Measurements from ENCODE around the gene AIDA. TPM values are rescaled to one million over a fixed set of nuclear protein-coding genes. Genes with fewer than 3 reads are reported as not detected.

Gene AIDA
- total RNA-seq (77.7 and 79.9 TPM in 2 replicates), polyA plus RNA-seq (40.5 and 41.7 TPM in 2 replicates), polyA minus RNA-seq (22.2 and 32.0 TPM in 2 replicates)
- total RNA-seq (2013), result 86.1 TPM

GRCh38 chr1:222712253-222713090, at the start of gene AIDA, which contains the start of gene BROX:
Gene AIDA, minus strand, starts transcription at chr1:222712491. Its CDS starts 174 bp downstream, at chr1:222712317.
Gene BROX, plus strand, starts transcription at chr1:222712564. Its CDS starts 3,136 bp downstream, at chr1:222715700.
- intact Hi-C loops (cut with micrococcal nuclease), result loop anchor here (1.0 to 5.0 kb wide), 11 partner anchors 20 to 1644 kb away; partner anchors contain the start of genes CNIH4 and DUSP10
- under 1% methylated on average over 45 of the region's 62 CpGs for WGBS (ENCODE audit: insufficient coverage)

More at GRCh38 chr1:222712253-222713090, at the start of gene AIDA, which contains the start of gene BROX:
- Mint-ChIP-seq H3K4me1 (peaks cover 51% of the 10 kb centered on the region), H3K4me3 (peak within 1 kb of the TSS; percentile 97), H3K27me3 (no peaks in the 10 kb centered on the region), H3K9me3 (ENCODE audit: insufficient read depth) (no peaks in the 10 kb centered on the region), H3K27ac (peak within 1 kb of the TSS; percentile 100)
- TF ChIP-seq CTCF (IDR thresholded peaks at IDR 0.05) (no peak), EZH2 (IDR thresholded peaks at IDR 0.05; ENCODE audit: borderline replicate concordance, insufficient read depth, low read depth, low read length, poor library complexity, severe bottlenecking) (no peak)
- peaks cover 29% of the 10 kb centered on the region for H4K20me1 ChIP-seq (ENCODE audit: control insufficient read depth, insufficient read depth, low read length, poor library complexity, severe bottlenecking)
- peak within 1 kb of the TSS; percentile 99 for H2AFZ ChIP-seq (ENCODE audit: insufficient read depth, low read depth, low read length, poor library complexity, severe bottlenecking)
- DNase-seq (peak; percentile 95), ATAC-seq (ENCODE audit: low read depth) (peak; percentile 72)
- POLR2A ChIA-PET, result interaction anchor here (0.6 to 3.8 kb wide), 13 partner anchors 12 to 971 kb away, joined by 3 to 50 read pairs (median 4); partner anchors contain the start of genes DUSP10 and FAM177B
- peaks cover 72% of the 10 kb centered on the region for H3K79me2 ChIP-seq (ENCODE audit: control insufficient read depth, insufficient read depth, low read length)
- peaks cover 29 to 35% of the 10 kb centered on the region in 2 donors for H3K4me1 ChIP-seq (ENCODE audit: control insufficient read depth in 2 of 2, insufficient read depth in 2 of 2, low read length in 2 of 2)
- peak within 1 kb of the TSS; percentile 73 for H3K4me2 ChIP-seq (replicated peaks; ENCODE audit: low read depth, low read length, poor library complexity, severe bottlenecking)
- H3K27ac ChIP-seq (ENCODE audit: low read length in 2 of 2), result peak within 1 kb of the TSS; percentile 97 to 99
- H3K36me3 ChIP-seq (replicated peaks in 1 of 2; ENCODE audit: control extremely low read depth in 1 of 2, control insufficient read depth in 1 of 2, extremely low read depth in 1 of 2, insufficient read depth in 2 of 2, low read length in 1 of 2), result peaks cover under 1 to 21% of the 10 kb centered on the region in 2 experiments
- H3K9ac ChIP-seq (ENCODE audit: low read length), result peak within 1 kb of the TSS; percentile 86
- CTCF ChIA-PET, result interaction anchor here (0.6 to 2.3 kb wide), 23 partner anchors 12 to 971 kb away, joined by 3 to 25 read pairs (median 4); partner anchors contain the start of genes DUSP10 and FAM177B
- no peaks in the 10 kb centered on the region for H3K27me3 ChIP-seq (replicated peaks in 1 of 4; ENCODE audit: control extremely low read depth in 1 of 4, control insufficient read depth in 3 of 4, insufficient read depth in 4 of 4, low read length in 3 of 4)
- H3K9me3 ChIP-seq (ENCODE audit: control extremely low read depth in 1 of 3, control insufficient read depth in 2 of 3, insufficient read depth in 1 of 3, low read length in 2 of 3), result no peaks in the 10 kb centered on the region
- peak within 1 kb of the TSS; percentile 70 to 98 (median 81) for H3K4me3 ChIP-seq (ENCODE audit: control extremely low read depth in 1 of 5, extremely low read depth in 1 of 5, insufficient read depth in 1 of 5, low read depth in 2 of 5, low read length in 4 of 5)
